GM18507 (cell line): ENCODE data around the gene ATP2B3.

Experiments
- DNase-seq: peaks from one replicate; pipeline ENCODE4 v3.0.0; 2011; ENCODE audit warnings: low read depth; ENCODE audit not compliant: insufficient read length; ENCODE audit errors: extremely low spot score
- FAIRE-seq: peaks from 2 replicates; lab custom pipeline; 2011; peaks lifted over from hg19 to GRCh38; lab: Jason Lieb, UNC

Gene ATP2B3

DNA sequence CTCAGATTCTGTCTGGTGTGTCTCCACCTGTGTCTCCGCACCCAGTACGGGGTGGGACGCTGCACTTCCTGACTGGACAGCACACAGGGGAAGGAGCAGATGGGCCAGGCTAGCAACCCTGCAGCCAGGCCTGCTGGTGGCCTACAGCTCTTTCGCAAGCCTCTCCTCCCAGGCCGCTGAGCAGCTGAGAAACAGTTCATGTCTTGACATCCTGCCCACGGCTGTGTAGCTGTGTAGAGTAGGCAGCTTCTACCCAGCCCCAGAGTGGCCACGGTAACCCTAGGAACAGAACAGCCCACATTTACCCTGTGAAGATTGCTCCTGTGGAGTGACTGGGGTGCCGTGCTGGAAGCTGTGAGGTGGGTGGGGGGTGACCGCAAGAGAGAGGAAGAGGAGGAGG, 42.6 kb downstream of the ATP2B3 start:
- FAIRE-seq = no peak
- no peak for DNase-seq

DNA sequence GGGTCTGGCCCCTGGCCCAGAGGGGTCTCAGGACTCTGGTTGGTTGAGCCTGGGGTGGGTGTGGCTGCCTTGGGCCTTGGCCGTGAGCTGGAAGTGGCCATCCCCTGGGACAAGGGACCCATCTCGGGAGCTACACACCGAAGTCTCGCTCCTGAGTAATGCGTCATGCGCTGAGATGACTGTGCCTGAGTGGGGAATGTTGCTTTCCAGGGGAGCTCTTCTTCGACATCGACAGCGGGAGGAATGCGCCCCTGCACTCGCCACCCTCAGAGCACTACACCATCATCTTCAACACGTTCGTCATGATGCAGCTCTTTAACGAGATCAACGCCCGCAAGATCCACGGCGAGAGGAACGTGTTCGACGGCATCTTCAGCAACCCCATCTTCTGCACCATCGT, 43.0 kb downstream of the ATP2B3 start:
- no peak for FAIRE-seq
- DNase-seq = no peak

DNA sequence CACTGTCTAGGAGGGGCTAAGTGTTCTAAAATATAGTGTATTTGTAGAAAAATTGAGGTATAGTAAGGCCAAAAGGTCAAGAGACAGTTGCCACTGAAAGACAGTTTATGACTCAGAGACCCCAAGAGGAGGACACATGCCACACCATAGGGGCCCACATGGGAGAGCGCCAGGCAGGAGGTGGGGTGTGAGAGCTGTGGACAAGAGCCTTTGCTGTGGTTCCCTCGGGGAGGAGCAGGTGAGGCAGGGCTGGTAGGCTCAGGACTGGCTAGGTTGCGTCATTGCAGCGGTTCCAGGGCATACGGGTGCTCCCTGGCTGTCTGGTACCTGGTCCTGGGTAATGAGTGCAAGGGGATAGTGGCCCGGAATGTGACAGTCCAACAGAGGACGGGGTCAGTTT, 43.9 kb downstream of the ATP2B3 start:
- DNase-seq = no peak
- no peak for FAIRE-seq

DNA sequence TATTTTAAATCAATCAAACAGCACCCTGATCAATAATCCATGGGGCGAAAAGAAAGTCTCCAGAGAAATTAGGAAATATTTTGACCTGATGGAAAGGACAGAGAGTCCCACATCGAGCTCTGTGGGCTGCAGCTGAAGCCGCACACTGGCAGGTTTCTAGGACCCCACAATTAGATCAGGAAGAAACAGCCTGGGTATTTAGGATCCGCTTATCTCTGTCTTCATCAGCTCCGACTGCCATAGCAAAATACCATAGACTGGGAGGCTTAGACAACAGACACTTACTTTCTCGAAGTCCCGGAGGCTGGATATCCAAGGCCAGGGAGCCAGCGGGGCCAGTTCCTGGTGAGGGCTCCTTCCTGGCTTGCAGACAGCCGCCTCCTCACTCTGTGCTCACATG, 45.1 kb downstream of the ATP2B3 start:
- DNase-seq (no peak), FAIRE-seq (no peak)

DNA sequence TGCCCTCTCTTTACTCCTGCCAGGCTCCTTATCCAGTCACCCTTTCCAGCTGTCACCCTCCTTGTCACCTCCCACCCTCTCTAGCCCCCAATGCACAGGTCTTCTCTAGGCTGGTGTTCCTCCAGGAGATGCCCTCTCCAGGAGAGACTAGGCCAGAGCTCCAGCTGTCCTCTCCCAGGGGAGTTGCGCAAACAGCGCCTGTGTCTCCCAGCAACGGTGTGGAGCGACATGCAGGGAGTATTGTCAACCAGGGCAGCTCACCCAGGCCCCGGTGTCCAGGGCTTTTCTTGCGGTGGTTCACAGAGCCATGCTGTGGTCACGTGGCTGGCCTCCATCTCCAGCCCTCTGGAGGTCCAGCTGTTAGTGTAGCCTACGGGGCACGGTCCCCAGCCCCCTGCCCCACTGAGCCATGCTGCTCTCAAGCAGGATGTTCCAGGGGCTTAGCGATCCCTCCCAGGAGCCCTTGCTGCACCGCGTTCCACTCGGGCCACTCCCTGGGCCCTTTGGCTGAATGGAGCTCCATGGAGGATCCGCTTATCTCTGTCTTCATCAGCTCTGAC, 46.7 kb downstream of the ATP2B3 start:
- DNase-seq = no peak

DNA sequence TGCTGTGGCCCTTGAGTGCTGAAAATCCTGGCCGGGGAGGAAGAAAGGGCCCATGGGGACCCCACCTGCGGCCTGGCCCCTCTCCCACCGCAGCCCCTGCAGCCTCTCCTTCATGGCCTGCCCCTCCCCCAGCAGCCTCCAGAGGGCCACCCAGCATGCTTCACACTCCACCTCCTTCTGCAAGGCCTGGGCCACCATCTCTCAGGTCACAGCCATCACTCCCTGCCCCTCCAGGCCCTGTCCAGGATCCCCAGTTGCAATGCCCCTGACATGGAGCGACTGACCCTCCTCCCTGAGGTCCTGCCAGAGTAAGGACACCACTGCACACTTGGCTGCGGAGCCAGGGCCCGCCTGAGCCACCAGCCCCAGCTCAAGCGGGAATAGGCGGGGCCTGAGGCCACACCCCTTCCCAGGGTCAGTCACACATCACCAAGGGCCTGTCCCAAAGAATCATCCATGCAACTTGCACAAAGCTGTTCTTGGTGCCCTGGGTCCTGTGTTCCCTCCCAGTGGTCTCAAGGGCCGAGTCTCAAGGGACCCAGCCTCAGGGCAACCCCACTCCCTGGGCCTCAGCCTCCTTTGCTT, 48.6 kb downstream of the ATP2B3 start:
- FAIRE-seq (no peak), DNase-seq (no peak)

More for the DNA sequence above, 46.7 kb downstream of the ATP2B3 start:
- FAIRE-seq = no peak

DNA sequence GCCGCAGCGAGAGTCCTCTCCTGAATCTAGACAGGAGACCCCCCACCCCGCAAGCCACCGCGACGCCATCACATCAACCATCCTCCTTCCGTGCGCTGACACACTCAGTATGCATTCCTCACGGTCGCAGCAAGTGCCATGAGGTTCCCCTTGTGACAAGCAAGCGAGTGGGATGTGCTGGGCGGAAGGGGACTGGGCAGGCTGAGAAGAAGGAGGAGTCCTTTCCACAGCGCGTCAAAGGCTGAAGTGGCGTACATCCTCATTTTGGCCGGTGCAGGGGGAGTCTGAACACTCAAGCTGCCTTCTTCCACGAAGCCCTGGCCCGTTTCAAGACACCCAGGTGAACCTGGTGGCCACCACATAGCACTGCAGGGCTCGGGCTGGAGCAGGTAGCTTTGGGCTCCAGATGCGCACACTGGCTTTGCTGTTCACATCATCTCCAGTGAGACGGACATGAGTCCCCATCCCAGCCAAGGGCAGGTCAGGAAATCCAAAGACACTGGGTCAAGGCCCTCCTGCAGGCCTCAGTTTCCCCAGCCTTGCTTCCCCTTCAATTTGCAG, 51.1 kb downstream of the ATP2B3 start:
- DNase-seq = no peak
- FAIRE-seq = no peak

DNA sequence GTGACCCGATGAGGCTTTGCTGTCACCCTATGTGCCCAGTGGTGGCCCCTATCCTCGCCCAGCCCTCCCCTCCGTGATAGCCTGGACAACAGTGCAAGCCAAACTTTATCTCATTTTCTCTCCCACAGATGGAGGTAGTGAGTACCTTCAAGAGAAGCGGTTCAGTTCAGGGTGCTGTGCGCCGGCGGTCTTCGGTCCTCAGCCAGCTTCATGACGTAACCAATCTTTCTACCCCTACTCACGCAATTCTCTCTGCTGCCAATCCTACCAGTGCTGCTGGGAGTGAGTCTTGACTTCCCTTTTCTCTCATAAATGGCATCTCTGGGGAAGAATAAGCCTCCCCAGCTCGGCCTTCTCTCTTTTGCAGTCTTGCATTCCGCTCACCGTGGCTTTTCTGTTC, 52.0 kb downstream of the ATP2B3 start:
- no peak for DNase-seq
- FAIRE-seq = no peak

DNA sequence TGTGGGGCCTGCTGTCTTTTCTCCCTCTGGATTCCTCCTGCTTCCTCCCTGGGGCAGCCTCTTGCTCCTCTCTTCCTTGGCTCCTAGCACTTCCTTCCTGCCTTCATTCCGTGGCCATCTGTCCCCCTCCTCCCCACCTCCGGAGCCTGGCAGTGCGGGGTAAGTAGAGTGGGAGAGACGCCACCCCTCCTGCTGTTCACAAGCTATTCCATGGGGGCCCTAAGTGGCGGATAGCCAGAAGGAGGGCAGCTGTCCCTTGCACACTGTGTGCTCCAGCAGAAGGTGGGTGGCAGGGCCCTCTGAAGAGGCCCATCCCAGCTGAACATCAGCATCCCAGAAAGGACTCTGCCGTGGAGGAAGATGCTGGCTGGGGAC, 54.1 kb downstream of the ATP2B3 start:
- FAIRE-seq (no peak), DNase-seq (no peak)

DNA sequence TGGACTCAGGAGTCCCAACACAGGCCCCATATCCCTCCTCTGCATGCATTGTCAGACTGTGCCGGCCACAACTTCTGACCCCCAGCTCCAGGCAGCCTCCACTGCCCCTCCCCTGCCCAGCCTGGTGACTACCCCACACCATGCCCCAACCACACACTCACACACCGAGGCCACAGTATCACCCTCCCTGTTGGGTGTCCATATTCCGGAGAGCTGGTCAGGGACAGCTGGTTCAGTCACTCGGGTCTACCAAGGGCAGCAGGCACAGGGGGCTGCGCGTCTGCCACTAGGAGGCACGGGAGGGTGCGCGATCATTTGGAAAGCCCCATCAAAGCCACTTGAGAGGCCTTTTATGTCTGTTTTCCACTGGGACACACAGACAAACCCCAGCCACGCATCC, 55.2 kb downstream of the ATP2B3 start:
- no peak for DNase-seq
- no peak for FAIRE-seq

DNA sequence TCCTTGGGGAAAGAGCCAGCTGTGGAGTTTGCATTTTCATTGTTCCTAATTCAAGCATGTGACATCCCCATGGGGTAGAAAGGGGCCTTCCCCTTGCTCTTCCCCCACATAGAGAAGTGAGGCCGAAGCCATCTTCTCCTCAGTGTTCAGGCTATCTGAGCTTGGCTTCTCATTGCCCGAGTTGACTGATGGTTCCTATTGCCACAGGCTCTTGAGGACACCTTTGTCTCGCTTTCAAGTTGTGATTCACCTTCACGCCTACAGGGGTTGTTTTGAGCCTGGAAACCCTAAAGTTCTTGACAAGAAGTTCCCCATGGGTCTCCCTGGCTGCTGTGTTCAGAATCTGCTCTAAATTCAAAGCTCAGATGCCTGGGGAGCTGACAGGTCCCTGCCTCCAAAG, 56.5 kb downstream of the ATP2B3 start:
- FAIRE-seq (peak; percentile 45), DNase-seq (no peak)

DNA sequence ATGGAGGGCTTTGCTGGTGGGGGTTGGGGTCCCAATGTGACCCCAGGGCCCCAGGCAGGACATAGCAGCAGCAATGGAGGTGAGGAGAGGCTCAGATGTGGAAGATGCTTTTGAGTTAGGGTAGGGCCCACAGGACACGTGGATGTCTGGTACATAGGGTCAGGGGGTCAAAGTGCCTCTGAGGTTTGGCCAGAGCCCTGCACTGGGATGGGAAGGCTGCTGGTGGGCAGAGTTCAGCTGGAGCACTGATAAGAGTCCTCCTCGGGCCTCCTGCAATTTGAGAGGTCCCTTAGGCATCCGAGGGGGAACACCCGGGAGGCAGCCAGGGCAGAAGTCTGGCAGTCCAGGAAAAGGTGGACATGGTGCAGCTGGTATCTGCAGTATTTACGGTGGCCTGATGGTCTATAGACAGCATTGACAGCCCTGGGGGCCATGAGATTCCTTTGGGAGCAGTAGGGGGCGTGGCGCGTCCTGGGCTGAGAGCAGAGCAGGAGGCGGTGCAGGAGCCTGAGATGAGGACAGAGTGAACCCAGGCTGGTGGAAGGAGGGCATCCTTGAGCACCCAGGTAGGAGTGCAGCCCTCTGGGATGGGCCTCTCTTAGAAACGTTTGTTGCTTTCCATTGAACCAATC, 58.9 kb downstream of the ATP2B3 start:
- no peak for DNase-seq
- no peak for FAIRE-seq

DNA sequence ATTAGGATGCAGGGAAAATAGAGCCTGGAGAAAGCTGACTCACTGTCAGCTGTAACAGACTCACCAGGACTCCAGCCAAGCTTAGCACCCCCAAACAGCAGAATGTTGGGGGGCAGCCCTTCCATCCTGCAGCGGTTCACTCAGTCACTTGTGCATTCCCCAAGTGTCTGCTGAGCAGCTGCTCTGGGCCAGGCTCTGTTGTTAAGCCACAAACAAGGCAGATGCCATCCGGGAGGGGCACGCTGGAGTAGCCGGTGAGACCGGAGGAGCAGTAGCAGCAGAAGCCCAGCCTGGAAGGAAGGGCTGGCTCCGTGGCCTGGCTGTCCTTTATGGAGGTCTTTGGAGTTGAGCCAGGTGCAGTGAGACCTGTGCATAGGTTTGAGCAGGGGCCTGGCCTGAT, 59.5 kb downstream of the ATP2B3 start:
- DNase-seq = no peak
- no peak for FAIRE-seq

DNA sequence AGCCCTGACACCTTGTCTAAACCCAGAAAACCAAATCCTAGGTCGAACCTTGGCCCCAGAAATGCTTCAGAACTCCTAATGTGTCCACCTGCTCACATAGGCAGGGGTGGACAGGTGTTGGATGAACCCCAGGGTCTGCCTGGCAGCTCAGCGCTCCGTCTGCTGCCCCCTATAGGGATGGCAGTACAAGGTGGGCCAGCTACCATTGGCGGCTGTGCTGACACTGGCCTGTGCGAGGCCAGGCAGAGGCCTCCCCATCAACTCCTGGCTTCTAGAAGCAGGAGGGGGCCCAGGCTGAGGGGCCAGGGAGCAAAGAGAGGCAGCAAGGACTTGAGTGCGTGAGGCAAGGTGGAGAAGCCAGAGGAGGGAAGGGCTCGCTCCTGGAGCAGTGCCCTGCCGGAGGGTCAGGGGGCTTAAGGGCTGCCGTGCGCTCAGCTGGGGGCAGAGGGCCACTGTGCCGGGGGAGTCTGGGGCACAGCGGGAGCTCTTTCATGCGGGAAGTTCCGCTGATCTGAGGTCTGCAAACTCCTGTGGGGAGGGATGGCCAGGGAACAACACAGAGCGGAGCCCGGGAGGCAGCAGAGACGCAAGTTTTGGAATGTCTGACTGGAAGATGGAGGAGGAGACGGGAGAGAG, 60.9 kb downstream of the ATP2B3 start:
- FAIRE-seq (no peak), DNase-seq (no peak)

DNA sequence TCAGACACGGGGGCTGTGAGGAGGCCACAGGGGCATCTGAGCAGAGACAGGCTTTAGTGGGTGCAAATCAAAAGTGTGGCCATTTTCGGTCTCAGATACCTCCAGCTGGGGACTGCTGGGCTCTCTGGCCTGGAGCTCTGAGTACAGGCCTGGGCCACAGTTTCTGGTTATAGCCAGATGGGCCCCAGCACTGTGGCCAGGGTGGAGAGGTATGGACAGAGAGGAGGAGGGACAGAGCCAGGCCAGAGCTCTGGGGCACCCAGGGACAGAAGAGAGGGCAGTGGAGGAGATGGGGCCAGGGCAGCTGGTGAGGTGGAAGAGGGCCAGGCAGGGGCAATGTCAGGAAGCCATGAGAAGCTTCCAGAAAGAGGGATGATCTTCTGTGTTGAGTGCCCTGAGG, 61.4 kb downstream of the ATP2B3 start:
- FAIRE-seq (no peak), DNase-seq (no peak)

DNA sequence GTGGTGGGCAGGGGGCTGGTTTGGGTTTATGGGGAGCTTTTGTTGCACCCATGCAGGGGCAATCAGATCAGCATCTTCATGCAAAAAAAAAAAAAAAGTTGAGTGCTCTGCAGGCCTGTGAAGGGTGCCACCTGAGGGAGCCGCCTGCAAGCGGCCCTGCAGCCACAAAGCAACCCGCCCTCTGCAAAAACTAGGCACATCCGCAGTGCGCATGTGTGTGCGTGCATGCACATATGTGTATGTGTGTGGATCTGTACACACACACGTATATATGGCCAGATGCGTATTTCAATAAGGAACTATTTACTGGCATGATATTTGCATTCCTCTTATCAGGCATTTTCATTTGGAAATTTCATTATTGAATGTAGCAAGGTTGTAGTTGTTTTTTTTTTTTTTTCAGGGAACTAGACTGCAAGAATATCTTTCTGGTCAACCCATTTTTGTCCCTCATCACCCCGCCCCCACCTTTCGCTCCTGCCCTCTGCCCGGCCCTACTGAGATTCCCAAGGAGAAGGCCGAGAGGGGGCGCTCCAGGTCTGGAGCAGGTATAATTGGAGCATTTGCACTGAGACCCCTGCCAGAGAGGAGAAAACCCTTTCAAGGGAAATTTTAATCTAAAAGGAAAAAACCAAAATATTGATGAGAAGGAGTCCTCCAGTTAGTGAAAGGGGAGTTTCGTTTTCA, 63.4 kb downstream of the ATP2B3 start:
- no peak for DNase-seq
- FAIRE-seq = no peak

DNA sequence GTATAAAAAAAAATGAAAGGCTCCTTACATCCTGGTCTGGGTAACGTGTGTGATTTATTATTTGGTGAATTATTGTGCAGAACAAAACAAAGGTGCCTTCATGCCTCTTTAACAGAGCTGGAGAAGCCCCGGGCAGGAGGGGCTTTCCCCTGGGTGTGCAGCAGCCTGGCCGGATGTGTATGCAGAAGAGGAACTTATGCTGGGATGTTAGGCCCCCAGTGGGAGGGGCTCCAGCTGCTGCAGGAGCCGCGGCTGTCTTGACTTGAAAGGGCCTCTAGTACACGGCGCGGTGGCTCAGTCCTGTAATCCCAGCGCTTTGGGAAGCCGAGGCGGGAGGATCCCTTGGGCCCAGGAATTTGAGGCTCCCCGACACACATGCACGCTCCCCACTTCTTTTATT, 65.5 kb downstream of the ATP2B3 start:
- FAIRE-seq (peak; percentile 99), DNase-seq (peak; percentile 63)

DNA sequence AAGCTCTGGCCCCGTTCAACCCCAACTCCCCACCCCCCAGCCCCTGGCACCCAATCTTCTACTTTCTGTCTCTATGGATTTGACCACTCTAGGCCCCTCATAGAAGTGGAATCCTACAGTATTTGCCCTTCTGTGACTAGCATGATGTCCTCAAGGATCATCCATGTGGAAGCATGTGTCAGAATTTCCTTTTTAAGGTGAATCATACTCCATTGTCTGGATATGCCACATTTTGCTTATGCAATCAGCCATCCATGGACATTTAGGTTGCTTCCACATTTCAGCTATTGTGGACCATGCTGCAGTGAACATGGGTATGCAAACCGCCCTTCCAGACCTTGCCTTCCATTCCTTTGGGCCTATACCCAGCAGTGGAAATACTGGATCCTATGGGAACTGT, 66.0 kb downstream of the ATP2B3 start:
- no peak for FAIRE-seq
- no peak for DNase-seq

DNA sequence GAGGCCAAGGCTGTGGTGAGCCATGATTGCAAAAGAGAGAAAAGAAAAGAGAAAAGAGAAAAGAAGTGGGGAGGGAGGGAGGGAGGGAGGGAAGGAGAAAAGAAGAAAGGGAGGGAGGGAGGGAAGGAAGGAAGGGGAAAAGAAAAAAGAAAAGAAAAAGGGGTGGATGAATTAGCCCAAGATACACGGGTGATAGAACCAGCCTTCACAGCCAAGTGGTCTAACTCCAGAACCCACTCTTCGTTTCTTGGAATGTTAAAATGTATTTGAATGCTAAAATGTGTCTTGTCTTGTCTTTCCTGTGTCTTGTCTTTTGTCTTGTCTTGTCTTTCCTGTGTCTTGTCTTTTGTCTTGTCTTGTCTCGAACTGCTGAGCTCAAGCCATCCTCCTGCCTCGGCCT, 68.4 kb downstream of the ATP2B3 start:
- no peak for DNase-seq
- FAIRE-seq = no peak

DNA sequence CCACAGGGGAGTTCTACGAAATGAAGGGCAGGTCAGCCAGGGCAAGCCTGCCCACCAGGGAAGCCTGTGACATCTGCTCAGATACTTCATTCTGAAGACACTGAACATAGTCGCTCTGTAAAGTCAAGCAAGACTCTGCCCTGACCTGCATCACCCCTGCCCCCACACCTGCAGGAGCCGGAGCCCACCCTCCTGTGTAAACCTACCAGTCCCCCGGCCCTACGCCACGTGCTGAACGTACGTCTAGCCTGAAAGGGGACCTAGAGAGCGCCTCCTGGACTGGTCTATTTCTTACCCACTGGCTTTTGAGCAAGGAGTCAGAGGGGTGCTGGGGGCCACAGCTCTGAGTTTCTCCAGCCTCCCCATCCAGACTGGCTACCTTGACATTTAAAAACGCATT, 69.9 kb downstream of the ATP2B3 start:
- FAIRE-seq (no peak), DNase-seq (no peak)
